Sigmoid colon (tissue), 4 donors: Measurements from ENCODE around the gene COX8C.

Experiments
- POLR2AphosphoS5 ChIP-seq, 4 donors: sonication (generic); formaldehyde crosslinking; IDR thresholded peaks; one replicate each; pipeline ENCODE4 v1.6.1; 2017; ENCODE audit warnings: antibody characterized with exemption in 4 of 4
- TF ChIP-seq, protein P1 (sequence below), 4 experiments: fragments of 450-650 bp in 3 of 4; fragments of 200-600 bp in 1 of 4; IDR thresholded peaks; one replicate each; pipeline ENCODE4 v1.5.1; 2016 to 2019; ENCODE audit warnings: antibody characterized with exemption in 4 of 4, mild to moderate bottlenecking in 3 of 4, moderate library complexity in 2 of 4

DNA sequence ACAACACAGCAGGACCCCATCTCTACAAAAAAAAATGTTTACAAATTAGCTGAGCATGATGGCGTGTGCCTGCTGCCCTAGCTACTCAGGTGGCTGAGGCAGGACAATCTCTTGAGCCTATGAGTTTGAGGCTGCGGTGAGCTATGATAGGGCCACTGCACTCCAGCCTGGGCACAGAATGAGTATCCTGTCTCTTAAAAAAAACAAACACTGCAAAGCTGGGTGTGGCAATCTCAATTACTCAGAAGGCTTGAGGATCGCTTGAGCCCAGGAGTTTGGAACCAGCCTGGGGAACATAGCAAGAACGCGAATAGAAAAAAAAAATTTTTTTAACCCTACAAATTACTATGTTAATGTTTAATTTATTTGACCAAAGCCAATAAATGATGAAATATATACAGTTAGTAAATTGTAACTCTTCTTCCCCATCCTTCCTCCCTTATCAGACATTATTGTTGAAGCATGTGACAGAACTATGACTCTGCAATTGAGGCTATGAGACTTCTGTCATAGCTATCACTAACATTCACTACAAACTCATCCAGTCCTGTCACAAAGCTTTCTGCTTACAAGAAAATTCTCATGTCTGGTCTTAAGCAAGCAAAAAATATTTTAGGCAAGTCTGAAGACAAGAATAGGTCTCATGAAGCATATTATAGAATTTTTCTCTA, 23.9 kb upstream of the COX8C start:
- TF ChIP-seq, protein P1, sequence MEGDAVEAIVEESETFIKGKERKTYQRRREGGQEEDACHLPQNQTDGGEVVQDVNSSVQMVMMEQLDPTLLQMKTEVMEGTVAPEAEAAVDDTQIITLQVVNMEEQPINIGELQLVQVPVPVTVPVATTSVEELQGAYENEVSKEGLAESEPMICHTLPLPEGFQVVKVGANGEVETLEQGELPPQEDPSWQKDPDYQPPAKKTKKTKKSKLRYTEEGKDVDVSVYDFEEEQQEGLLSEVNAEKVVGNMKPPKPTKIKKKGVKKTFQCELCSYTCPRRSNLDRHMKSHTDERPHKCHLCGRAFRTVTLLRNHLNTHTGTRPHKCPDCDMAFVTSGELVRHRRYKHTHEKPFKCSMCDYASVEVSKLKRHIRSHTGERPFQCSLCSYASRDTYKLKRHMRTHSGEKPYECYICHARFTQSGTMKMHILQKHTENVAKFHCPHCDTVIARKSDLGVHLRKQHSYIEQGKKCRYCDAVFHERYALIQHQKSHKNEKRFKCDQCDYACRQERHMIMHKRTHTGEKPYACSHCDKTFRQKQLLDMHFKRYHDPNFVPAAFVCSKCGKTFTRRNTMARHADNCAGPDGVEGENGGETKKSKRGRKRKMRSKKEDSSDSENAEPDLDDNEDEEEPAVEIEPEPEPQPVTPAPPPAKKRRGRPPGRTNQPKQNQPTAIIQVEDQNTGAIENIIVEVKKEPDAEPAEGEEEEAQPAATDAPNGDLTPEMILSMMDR (IDR thresholded peaks at IDR 0.05) = no peak
- no peak for TF ChIP-seq POLR2AphosphoS5 (IDR thresholded peaks at IDR 0.05)
